Thyroid gland (tissue), 4 donors: ENCODE data around the gene RAI1.

Experiments used
- POLR2A ChIP-seq, 2 donors: fragments of 450-650 bp; IDR thresholded peaks; one replicate each; pipeline ENCODE4 v1.6.1; 2017; ENCODE audit warnings: antibody characterized with exemption in 2 of 2, mild to moderate bottlenecking in 2 of 2, moderate library complexity in 1 of 2
- TF ChIP-seq, protein P1 (sequence below), 6 experiments: fragments of 200-600 bp in 3 of 6; fragments of 450-650 bp in 3 of 6; sonication (generic) in 3 of 6; IDR thresholded peaks; one replicate each; pipeline ENCODE4 v1.5.1; 2016 to 2019; ENCODE audit warnings: antibody characterized with exemption in 6 of 6, mild to moderate bottlenecking in 2 of 6, inconsistent platforms in 1 of 6, moderate library complexity in 1 of 6

DNA sequence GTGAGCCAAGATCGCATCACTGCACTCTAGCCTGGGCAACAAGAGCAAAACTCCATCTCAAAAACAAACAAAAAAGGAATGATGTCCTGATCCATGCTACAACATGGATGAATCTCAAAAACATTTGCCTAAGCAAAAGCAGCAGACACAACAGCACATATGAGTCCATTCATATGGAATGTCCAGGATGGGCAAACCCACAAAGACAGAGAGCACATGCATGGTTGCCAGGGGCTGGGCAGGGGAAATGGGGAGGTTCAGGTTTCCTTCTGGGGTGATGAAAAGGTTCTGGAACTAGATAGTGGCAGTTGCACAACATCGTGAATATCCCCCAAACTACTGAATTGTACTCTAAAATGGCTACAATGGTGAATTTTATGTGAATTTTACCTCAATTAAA is 35.3 kb upstream of the RAI1 start:
- TF ChIP-seq, protein P1, sequence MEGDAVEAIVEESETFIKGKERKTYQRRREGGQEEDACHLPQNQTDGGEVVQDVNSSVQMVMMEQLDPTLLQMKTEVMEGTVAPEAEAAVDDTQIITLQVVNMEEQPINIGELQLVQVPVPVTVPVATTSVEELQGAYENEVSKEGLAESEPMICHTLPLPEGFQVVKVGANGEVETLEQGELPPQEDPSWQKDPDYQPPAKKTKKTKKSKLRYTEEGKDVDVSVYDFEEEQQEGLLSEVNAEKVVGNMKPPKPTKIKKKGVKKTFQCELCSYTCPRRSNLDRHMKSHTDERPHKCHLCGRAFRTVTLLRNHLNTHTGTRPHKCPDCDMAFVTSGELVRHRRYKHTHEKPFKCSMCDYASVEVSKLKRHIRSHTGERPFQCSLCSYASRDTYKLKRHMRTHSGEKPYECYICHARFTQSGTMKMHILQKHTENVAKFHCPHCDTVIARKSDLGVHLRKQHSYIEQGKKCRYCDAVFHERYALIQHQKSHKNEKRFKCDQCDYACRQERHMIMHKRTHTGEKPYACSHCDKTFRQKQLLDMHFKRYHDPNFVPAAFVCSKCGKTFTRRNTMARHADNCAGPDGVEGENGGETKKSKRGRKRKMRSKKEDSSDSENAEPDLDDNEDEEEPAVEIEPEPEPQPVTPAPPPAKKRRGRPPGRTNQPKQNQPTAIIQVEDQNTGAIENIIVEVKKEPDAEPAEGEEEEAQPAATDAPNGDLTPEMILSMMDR (IDR thresholded peaks at IDR 0.05): no peak
- no peak for TF ChIP-seq POLR2A (IDR thresholded peaks at IDR 0.05)
